ENCODE results near the gene INPP1.

GRCh38 chr2:190352668-190353536 lies 9.5 kb downstream of the INPP1 start:
- TF ChIP-seq REST (IDR thresholded peaks at IDR 0.05; ENCODE audit: insufficient read depth in 1 of 2, low read depth in 2 of 2, low read length in 2 of 2) (no peak), POLR2AphosphoS5 (IDR thresholded peaks at IDR 0.05; ENCODE audit: low read depth, low read length) (no peak), SIN3A (IDR thresholded peaks at IDR 0.05; ENCODE audit: borderline replicate concordance, insufficient read depth, low read length) (no peak)
